ENCODE results near the gene ZNF692.
A peak's percentile ranks its signal among the peaks of the same experiment; 100 is the strongest.
"Not testable (repeated sequence)": the region's sequence is repeated elsewhere in the genome, so short reads cannot be mapped to it uniquely, and the experiment has no call there.

The ZNF692 gene

DNA sequence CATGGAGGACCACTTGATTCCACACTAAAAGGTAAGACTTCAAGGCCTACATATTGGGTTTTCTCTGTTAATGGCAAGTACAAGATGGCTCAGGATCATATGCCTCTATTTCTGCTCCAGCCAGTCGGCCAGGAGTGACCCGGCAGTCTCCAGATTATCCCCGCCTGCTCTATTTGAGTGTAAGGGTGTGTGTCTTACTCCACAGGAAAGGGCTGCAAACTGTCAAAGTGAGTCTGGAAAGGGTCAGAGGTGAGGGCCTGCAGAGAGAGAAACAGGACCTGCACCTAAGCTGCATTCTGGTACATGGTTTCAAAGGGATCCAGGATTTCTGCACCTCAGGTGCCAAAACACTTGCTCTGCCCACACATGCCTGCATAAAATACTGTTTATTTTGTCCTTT, 9.2 kb downstream of the ZNF692 start:
- DNase-seq (ENCODE audit: low read depth in 2 of 2) = no peak

DNA sequence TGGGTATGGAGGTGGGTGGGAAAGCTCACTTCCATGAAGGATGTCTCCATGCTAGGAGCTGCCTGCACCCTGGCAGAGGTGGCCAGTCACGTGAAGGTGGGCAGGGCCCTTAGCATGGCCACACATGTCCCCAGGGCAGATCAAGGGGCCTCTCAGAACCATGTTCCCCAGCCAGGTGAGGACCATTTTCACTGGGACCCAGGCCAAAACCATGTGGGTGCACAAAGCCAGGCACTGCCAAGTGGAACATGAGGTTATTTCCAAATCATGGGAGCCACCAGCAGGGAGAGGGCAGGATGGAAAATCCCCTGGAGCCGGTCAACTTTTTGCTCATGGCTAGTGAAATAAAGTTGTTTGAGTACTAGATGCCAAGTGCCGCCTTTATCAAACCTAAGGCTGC, 9.7 kb downstream of the ZNF692 start:
- no peak for DNase-seq (ENCODE audit: low read depth in 2 of 2)

DNA sequence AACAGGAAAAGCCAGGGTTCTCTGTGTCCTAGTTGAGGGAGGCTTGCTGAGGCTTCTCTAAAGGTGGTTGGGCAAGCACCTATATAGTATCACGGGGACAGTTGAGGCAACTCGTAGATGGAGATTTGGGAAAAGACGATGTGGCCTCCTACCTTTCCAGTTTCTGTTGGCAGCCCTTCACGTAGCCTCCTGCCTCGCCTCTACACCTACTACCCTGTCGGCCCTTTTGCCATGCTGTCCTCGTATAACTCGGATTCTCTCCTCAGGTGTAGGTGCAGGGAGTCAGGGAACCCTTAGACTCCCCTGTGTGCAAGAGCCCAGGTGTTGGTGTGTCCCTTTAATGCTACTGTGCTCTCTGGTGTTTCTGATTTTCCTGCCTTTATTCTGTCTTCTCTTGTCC, 10.3 kb downstream of the ZNF692 start:
- no peak for DNase-seq (ENCODE audit: low read depth in 2 of 2)

DNA sequence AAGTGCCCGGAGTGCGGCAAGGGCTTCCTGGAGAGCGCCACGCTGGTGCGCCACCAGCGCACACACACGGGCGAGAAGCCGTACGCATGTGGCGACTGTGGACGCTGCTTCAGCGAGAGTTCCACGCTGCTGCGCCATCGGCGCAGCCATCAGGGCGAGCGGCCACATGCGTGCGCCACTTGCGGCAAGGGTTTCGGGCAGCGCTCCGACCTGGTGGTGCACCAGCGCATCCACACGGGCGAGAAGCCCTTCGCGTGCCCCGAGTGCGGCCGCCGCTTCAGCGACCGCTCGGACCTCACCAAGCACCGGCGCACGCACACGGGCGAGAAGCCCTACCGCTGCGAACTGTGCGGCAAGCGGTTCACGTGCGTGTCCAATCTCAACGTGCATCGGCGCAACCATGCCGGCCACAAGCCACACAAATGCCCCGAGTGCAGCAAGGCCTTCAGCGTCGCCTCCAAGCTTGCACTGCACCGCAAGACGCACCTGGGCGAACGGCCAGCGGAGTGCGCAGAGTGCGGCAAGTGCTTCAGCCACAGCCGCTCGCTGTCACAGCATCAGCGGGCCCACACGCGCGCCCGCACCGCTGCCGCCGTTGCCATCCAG, 10.8 kb downstream of the ZNF692 start:
- DNase-seq (ENCODE audit: low read depth in 2 of 2) = no peak

DNA sequence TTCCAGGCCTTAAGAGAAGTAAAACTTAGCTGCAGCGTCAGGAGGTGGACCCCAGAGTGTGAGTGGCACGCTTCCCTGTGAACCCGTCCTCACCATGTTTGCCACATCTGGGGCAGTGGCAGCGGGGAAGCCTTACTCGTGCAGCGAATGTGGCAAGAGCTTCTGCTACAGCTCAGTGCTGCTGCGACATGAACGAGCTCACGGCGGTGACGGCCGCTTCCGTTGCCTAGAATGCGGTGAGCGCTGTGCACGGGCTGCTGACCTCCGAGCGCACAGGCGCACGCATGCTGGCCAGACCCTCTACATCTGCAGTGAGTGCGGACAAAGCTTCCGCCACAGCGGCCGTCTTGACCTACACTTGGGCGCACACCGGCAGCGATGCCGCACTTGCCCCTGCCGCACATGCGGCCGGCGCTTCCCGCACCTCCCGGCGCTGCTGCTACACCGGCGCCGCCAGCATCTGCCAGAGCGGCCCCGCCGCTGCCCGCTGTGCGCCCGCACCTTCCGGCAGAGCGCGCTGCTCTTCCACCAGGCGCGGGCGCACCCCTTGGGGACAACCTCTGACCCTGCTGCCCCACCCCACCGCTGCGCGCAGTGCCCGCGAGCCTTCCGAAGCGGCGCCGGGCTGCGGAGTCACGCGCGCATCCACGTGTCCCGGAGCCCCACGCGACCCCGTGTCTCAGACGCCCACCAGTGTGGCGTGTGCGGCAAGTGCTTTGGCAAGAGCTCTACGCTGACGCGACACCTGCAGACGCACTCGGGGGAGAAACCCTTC, 11.5 kb downstream of the ZNF692 start:
- no peak for DNase-seq (ENCODE audit: low read depth in 2 of 2)

DNA sequence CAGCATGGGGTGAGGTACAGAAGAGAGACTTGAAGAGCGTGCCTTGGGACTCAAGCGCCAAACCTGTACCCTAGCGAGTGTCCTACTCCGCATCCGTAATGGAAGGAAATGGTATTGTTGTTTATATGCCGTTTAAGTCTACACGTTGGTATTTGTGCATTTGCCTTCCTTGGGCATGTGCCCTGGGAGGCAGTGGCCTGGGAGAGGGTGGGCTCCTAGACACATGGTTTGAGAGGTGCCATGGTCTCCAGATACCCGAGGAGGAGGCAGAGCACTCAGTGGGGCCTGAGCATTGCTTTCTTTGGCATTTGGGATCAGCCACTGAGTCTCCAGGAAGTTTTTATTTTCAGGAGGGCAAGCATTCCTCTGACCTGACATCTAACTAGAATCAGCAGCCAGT, 14.4 kb downstream of the ZNF692 start:
- DNase-seq (ENCODE audit: low read depth in 2 of 2) = no peak

DNA sequence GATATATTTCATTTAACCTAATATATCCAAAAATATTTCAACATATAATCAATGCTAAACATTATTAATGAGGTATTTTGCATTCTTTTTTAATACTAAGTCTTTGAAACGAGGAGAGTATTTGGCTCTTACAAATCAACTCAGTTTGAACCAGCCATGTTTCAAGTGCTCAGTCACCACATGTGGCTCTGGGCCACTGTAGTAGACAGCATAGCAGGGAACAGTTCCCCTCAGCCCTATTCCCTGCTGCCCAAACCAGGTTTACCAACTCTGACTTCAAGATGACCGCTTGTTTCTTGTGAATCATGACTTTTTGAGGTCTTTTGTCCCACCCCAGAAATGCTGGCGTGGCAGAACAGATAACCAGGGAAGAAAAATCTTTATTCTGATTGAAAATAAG, 15.2 kb downstream of the ZNF692 start:
- DNase-seq (ENCODE audit: low read depth in 2 of 2) = no peak

DNA sequence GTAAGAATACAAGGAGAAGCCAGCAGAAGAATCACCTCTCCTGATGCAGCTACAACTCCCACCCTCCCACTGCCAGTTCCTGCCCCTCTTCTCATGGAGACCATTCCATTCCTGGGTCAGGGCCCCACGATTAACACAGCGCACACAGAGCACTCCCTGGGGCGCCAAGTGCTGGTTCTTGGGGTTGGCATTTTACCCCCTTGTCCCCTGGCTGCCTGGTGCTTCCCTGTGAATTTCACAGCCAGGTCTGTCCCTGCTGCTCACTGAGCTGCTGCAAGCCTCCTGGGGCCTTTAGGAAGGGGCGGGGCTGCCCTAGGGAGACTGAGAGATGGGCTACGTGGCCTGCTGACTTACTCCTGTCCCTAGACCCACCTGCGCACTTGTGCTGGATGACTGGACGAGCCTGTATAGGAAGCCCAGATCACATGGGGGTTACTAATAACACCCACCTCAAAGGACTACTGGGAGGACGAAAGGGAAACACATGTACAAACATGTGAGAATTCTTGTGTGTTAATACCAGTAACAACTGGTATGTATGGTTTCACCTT, 16.0 kb downstream of the ZNF692 start:
- DNase-seq (ENCODE audit: low read depth in 2 of 2) = no peak

DNA sequence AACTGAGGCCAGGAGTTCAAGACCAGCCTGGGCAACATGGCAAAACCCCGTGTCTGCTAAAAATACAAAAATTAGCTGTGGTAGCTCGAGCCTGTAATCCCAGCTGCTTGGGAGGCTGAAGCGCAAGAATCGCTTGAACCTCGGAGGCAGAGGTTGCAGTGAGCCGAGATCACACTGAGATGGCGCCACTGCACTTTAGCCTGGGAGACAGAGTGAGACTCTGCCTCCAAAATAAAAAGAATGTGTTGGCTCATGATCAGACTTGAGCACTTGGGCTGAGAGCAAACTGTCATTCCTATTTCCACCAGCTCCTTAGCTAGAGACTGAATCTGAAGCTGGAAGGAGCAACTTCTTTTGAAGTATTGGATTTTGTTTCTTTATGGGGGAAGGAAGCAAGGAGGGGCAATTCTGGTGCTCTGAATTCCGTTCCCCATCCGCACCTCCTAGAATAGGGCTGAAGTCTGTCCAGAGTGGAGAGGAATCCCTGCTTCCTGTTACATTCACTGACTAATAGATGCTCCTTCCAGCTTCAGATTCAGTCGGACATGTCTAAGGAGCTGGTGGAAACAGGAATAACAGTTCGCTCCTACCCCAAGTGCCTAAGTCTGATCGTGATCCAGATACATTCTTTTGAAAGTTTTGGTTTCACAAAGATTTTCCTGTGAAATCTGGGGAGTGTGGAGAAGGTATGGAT, 17.0 kb downstream of the ZNF692 start:
- peak in 1 of 2 experiments; percentile 26 for DNase-seq (ENCODE audit: low read depth in 2 of 2)

DNA sequence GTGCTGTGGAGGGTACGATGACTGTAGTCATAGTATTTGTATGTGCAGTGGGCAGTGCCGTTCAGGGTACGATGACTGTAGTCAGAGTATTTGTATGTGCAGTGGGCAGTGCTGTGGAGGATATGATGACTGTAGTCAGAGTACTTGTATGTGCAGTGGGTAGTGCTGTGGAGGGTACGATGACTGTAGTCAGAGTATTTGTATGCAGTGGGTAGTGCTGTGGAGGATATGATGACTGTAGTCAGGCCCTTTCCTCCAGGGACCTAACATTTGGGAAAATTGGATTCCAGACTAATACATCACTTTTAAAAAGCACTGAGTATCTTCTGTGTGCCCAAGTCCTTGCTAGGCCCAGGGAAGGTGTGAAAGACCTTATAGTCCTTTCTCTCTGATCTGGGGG, 17.9 kb downstream of the ZNF692 start:
- DNase-seq (ENCODE audit: low read depth in 2 of 2) = no peak

DNA sequence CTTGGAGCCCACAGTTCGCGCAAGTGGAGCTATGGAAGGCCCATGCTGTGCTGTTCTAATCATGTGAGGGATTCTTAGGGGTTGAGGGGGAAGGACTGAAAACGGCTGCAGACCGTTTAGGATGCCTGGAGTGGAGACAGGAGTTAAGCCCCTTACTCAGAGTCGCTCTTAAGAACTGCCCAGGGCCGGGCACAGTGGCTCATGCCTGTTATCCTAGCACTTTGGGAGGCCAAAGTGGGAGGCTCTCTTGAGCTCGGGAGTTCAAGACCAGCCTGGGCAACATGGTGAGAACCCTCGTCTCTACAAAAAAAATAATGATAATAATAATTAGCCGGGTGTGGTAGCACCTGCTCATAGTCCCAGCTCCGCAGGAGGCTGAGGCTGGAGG, 19.7 kb downstream of the ZNF692 start:
- no peak for DNase-seq (ENCODE audit: low read depth in 2 of 2)

DNA sequence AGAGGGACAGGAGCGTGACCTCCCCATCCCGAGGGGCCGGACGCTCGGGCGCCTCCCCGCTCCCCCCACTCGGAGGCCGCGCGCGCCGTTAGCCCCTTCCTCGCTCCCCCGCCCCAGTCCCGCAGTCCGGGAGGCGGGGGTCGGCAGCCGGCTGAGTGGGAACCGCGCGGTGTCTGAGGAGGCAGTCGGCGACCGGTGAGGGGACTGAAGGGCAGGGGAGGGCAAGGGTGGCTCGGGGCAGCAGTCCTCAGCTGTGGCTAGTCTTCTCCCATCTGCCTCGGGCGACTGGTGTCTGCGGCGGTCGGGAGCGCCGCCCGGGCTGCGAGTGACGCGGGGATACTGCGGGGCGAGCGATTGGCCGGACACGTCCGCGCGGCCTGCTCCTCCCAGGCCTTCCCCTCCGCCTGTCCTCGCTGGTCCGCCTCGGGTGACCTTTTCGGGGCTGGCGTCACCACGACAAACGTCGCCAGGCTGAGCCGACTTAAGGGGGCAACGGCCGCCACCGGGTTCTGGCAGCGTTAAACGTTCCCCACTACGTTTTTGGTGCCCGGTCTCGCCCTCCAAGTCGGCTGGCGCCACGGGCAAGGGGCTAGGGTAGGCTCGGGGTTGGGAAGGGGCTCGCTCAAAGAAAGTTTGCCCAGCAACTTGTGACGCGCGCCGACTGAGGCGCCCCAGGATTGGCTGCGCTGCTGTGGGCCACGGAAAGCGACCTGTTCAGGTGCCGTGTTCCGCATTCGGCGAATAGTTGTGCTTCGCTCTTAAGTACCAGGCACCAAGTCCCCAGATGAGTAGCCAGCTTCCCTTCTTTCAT, 20.3 kb downstream of the ZNF692 start:
- DNase-seq (ENCODE audit: low read depth in 2 of 2) = peak in 1 of 2 experiments; percentile 37

DNA sequence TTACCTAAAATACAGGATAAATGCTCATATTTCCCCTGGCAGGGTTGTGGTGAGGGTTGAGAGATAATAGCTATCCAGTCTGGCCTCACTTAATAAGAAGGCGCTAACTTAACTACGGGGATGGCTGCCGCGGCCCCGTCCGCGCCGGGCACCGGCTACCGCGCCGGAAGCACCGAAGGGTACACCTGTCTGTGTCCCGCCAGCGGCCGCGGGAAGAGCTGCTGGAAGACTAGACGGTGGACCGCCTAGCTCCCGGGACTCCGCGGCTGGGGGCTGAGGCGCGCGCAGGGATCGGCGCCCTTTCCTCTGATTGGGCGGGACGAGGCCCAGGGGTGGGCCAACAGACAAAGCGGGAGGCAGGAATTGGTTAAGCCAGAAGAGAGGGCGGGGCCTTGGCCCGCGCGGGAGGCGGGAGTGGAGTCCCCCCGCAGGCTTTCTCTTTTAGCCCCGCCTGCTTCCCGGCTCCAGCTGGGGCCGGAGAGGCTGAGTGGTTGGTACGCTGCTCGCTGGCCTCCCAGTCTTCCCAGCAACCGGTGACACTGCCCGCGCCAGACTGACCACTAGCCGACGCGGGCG, 21.0 kb downstream of the ZNF692 start, which contains the start of gene ZNF672:
Gene ZNF672, plus strand, starts transcription at position 444 of the 576 bp plus-strand sequence. CDS start 9,051 bp downstream, outside the sequence.
- DNase-seq (ENCODE audit: low read depth in 2 of 2) = peak; percentile 92

DNA sequence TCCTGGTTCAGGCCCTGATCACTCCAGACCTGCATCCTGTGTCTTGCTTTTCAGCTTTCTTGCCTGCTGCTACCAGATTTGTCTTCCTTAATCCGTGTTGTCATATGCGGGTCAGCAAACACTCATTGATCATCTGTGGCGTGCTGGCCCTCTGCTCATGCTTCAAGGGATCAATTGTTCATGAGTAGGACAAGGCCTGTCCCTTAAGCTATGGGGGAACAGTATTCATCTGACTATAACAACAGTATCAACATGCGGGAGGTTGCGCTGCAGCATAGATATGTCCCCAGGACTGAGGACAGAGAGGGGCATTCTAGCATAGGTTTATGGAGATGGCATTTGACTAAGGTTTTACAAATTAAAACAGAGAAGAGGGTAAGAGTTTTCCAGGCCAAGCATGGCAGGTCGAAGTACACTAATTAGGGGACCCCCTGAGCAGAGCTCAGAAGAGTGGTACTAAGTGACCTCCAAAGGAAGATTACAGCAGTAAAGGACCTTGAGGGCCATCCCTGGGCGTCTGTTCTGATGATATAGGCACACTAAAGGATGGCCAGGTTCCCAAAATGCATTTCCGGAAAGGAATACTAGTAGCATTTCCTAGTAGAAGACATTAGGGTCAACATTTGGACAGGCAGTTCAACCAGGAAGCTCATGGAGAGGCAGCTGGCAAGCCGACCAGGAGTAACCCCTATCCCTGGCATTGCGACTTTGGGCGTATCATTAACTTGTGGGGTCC, 21.7 kb downstream of the ZNF692 start:
- DNase-seq (ENCODE audit: low read depth in 2 of 2) = no peak

DNA sequence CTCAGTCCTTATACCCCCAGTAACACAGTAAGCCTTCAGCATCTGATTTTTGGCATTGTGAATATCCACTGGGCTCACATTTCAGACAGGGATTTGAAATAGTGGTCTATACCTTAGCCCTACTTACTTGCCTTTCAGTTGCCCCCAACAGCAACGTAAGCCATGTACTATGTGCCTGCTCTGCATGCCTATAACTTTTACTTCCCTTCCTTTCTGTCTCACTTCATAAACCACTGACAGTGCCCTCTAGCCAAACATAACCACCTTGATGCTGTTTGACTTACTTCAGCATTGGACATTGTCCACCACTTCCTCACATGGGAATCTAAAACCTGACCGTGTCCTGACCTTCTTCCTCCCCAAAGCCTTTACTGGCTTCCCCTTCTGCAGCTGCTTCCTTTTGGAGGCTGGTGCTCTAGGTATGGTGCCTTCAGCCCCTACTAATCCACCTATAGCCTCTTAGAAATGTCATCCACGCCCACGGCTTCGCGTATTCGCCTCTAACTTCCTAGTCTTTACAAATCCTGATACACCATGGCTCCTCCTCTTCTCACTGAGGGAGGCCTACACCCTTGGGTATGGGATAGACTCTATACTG, 24.4 kb downstream of the ZNF692 start:
- DNase-seq (ENCODE audit: low read depth in 2 of 2) = no peak

DNA sequence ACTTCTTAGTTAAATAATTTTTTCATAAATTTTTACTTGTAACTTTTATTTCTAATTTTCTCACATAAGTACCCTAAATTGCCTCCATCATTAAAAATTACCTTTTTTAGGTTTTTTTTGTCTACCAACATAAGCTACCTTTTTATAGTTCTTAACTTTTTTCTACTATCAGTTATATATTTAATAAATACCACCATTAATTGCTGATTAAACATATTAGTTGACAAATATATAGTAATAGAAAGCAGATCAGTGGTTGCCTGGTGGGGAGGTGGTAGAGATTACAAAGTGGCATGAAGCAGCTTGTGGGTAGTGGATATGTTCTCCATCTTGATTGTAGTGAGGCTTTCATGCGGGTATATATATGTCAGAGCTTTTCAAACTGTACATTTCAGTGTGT, 27.0 kb downstream of the ZNF692 start:
- no peak for DNase-seq (ENCODE audit: low read depth in 2 of 2)

DNA sequence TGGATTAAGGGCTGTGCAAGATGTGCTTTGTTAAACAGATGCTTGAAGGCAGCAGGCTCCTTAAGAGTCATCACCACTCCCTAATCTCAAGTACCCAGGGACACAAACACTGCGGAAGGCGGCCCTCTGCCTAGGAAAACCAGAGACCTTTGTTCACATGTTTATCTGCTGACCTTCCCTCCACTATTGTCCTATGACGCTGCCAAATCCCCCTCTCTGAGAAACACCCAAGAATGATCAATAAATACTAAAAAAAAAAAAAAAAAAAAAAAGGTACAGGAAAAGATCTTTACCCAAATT, 28.2 kb downstream of the ZNF692 start:
- not testable (repeated sequence) for DNase-seq (ENCODE audit: low read depth in 2 of 2)

DNA sequence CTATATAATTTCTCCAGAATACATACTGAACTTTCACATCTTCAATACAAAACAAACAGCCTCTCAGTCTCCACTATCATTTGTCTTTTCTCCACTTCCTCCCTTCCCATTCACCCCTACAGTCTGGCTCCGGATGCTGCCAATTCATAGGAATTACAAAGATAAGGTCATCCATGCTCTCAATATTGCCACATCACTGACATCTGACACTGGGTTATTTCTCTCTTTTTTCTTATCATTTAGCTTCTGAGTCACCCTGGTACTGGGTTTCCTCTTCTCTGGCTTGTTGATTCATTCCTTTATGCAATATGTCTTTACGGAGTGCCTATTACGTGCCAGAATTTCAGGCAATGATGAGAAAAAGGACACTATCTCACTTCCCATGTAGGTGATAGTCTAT, 30.0 kb downstream of the ZNF692 start:
- no peak for DNase-seq (ENCODE audit: low read depth in 2 of 2)

DNA sequence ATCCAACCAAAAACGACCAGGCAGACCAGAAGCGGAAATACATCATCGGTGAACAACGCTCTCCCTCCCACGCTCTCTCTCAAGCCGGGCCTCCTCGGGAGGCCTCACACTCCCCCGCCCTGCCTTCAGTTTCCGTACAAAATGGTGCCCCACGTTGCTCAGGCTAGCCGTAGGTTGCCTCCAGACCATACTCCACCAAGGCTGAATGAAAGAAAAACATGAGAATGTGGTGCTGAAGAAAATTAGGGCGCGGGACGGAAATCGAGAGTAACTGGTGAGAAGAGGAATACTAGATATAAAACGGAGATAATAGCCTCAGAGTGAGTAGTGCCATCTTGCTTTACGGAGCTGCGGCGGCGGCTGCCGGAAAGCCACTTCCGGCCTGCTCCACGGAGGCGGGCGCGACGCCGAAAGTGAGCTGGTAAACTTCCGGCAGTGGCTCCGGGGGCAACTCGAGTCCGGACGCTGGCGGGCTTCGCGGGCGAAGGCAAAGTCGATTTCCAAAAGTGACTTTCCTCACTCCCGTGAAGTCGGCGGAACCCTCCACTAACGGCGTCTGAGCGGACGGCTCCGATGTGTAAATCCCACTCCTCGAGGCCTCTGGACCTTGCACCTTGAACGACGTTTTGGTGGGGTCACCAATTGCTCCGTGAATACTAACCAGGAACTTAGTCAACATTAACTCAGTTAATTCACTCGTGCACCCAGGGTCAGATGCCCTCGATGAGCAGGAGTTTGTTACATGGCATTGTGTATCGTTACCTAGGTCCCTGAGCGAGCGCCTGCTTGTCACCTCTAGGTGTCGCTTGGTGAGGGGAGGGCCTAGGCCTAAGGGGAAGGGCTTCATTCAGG, 32.8 kb downstream of the ZNF692 start, which contains the start of gene SH3BP5L:
Gene SH3BP5L, minus strand, starts transcription at position 7 of the 852 bp plus-strand sequence. CDS start 980 bp downstream, outside the sequence.
- DNase-seq (ENCODE audit: low read depth in 2 of 2) = peak; percentile 89

Data from fibroblast of skin of left quadriceps (primary cell).